GM19099 (cell line): ENCODE data around the gene U2AF2.

Source experiments
- POLR2A ChIP-seq: IDR thresholded peaks from 3 replicates; pipeline ENCODE4 v1.6.1; 2011; ENCODE audit warnings: low read depth; ENCODE audit not compliant: insufficient read length; ENCODE audit errors: extremely low read depth

Gene U2AF2

DNA sequence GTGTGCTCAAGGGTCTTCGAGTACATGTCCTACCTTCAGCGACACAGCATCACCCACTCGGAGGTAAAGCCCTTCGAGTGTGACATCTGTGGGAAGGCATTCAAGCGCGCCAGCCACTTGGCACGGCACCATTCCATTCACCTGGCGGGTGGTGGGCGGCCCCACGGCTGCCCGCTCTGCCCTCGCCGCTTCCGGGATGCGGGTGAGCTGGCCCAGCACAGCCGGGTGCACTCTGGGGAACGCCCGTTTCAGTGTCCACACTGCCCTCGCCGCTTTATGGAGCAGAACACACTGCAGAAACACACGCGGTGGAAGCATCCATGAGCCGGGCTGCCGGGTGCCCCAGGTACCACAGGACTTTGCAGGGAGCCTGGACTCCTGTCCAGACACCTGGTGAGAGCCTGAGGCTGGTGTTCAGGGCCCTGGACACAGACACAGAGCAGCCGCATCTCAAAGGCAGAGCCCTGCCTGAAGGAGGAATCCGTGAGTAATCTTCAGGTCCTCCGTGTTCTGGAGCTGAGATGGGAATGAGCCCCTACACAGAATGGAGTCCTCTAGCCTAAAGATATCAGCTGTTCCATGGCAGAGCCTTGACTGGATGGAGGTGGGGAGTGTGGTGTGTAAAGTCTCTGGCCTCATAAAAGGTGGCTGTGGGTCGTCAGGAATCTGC, 9.9 kb upstream of the U2AF2 start:
- no peak for TF ChIP-seq POLR2A

DNA sequence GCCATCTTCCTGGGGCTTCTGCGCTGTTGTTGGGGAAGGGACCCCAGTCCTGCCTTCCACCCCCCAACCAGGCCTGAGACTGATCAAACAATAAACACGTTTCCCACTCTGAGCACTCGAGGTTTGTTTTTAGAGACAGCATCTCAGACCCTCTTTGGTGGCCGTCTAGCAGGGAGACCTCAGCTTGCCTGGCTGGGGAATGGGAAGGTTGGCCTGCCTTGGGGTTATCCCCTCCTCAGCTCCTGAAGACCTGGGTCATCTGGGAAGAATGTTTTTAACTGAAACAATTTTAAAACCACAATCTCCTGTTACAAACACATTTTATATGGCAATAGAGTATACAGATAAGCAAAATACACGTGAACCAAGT, 9.3 kb upstream of the U2AF2 start:
- TF ChIP-seq POLR2A, result no peak

DNA sequence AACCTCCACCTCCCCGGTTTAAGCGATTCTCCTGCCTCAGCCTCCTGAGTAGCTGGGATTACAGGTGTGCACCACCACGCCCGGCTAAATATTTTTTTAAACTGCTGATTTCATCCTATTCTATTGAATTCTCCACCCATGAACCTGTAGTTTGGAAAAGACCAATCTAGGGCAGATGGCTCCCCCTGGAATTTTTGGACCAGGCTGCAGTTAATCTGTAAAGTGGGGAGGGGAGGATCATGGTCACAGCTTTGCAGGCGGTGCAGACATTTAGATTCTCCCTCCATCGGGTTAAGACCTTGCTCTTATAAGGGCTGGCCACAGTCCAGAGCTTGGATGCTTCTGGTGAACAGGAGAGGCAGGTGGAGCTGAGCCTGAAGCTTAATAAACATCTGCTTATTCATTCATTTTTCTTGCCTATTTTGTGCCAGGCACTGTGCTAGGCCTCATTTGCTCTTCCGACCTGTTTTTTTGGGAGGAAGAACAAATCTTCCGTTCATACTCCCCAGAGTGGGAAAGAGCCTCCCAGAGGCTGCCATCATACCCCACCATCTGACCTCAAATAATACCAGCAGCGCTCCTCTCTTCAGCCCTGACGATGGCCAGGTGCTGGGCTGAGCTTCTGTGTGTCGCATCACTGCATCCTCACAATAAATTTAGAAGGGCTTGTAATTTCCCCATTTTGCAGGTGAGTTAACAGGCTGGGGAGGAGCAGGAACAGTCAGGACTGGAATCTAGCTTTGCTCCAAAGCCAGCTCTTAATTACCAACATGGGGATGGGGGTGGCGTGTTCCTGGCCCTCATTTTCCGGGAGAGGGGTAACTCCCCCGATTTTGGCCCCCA, 7.7 kb upstream of the U2AF2 start:
- no peak for TF ChIP-seq POLR2A

DNA sequence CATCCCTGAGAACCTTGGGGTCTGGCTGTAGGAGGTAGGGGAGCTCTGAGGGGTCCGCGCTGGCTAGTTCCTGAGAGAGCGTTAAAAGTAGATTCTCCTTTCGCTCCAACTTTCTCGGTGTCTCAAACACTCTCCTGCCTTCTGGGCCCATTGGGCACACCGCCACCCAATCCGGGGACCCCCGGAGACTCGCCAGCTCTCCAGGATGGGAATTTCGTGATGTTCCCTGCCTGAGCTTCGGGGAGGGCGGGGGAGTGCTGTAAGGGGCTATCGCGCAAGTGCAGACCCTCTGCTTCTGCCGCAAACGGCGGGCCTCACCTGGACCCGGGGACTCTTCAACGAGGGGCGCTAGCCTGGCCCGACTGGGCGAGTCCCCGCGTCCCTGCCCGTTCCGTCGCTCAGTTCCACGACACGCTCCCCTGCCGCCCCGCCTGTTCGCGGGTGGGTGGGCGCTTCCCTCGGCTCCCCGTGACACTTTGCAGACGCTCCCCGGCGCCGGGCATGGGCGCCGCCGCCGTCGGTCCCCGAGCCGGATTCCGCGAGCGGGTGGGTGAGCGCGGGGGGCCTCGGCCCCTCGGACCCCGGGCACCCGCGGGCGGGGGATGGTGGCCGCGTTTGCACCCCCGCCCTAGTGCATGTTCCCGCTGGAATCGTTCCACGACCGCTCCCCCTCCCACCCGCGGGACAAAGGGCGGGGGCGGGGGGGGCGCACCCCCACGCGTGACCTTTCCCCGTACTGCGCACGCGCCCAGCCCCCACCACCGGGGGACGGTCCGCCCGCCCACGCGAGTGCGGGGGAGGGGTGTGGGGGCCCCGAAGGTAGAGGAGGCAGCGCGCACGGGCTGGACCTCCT, 6.9 kb upstream of the U2AF2 start, which contains the start of gene CCDC106:
Gene CCDC106 (plus strand): TSS at position 481 of the 853 bp plus-strand sequence. CDS start 835 bp downstream, outside the sequence.
- TF ChIP-seq POLR2A, result peak; percentile 53

DNA sequence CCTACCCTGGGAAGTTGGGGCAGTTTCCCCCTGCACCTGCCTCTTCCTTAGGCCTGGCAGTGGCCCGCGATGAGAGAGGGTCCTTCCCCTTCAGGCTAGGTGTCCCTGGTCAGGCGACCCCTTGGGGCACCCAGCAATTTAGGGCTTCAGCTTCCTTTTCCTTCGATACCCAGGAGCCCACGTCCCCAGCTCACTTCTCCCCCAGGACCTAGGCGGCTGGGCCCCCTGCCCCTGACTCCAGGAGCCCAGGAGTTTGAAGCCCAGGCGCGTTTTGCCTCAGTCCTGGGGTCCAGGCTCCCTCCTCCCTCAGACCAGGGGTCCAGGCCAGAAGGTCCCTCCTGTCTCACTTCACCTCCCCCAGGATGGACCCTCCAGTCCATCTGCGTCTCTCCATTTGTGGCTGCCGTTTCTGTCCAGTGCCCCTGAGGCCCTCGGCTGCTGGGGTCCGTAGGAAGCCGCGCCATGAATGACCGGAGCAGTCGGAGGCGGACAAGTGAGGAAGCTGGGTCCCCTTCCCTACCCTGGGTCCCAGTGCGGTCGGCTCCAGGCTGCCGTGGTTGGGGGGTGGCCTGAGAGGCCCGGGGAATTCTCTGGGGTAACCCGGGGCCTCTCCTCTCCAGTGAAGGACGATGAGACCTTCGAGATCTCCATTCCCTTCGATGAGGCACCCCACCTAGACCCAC, 6.1 kb upstream of the U2AF2 start:
- no peak for TF ChIP-seq POLR2A

DNA sequence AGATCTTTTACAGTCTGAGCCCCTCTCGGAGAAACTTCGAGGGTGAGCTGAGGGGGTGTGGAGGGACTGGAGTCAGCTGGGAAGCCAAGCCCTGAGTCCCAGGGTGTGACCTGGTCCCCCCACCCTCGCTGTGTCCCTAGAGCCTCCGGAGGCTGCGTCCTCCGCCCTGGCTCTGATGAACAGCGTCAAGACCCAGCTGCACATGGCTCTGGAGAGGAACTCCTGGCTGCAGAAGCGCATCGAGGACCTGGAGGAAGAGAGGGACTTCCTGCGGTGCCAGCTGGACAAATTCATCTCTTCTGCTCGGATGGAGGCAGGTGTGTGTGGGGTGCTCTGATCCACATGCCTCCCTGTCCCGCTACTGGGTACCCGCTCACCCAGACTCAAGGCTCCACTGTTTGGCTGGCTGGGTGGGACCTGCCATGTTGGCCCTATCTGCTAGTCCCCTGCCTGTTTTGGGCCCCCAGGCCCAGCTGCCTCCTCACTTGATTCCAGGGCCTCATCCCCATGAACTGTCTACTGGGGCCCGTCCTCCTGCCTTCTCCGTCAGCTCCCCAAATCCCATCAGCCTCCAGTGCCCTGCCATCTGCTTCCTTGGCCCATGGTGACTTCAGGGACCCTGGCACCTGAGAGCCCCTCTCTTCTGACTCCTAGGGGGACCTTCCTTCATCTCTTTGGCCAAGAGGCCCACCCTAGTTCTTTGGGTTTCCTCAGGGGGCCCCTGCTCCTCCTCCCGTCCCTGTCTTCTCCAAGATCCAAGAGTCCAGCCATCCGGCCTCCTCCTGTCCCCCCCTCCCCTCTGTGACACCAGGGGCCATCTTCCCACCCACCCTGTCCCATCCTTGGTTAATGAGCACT, 5.3 kb upstream of the U2AF2 start:
- no peak for TF ChIP-seq POLR2A

DNA sequence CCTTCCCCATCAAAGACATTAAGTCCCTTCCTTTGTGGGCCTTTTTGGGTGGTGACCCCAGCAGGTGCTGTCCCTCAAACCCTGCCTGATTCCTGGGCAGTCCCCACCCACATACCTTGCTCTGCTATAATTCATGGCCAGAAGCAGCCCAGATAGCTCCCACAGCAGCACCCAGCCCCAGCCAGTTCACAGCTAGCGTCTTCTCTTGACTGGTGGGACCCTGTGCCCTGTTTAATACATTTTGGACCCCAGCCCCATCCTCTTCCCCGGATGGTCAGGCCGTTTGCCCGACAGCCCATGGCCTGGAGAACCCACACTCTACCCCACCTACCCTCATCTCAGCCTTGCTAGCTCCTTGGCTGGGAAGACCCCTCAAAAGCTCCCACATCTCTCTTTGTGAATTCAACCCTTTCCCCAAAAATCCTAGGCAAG, 4.7 kb upstream of the U2AF2 start:
- TF ChIP-seq POLR2A, result no peak

DNA sequence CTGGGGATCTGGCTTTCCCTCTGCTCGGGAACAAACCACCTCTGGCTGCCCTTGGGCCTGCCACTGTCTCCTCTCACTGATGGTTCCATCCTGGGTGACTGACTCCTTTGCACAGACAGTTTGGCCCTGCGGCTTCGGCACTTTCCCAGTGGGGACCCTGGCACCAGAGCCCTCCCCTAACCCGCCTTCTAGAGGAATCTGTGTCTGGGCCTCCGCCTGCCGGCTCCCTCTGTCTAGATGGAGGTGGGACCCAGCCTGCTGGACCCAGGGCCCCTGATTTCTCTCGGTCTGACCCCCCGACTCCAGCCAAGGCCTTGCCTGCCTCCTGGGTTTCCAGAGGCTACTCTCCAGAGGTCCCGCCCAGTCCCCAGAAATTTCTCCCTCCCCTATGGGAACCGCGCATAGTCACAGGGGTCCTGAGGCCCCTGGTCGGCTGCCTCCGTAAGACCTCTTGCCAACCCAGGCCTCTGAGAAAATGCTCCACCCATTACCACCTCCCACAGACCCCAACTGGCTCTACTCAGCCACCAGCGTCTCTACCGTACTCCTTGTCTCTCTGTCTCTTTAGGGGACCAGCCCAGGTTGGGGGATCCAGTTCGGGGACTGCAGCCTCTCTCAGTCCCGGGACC, 4.1 kb upstream of the U2AF2 start:
- no peak for TF ChIP-seq POLR2A

DNA sequence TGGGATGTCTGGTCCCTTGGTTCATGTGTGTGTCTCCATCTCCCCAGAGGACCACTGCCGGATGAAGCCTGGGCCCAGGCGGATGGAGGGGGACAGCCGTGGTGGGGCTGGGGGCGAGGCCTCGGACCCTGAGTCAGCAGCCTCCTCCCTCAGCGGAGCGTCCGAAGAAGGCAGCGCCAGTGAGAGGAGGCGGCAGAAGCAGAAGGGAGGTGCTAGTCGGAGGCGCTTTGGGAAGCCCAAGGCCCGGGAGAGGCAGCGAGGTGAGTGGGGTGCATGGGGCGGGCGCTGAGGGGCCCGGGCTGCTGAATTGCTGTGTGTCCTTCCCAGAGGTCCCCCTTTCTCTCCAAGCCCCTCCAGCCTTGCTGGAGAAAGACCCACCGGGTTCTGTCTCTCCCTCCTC, 3.6 kb upstream of the U2AF2 start:
- TF ChIP-seq POLR2A, result no peak

DNA sequence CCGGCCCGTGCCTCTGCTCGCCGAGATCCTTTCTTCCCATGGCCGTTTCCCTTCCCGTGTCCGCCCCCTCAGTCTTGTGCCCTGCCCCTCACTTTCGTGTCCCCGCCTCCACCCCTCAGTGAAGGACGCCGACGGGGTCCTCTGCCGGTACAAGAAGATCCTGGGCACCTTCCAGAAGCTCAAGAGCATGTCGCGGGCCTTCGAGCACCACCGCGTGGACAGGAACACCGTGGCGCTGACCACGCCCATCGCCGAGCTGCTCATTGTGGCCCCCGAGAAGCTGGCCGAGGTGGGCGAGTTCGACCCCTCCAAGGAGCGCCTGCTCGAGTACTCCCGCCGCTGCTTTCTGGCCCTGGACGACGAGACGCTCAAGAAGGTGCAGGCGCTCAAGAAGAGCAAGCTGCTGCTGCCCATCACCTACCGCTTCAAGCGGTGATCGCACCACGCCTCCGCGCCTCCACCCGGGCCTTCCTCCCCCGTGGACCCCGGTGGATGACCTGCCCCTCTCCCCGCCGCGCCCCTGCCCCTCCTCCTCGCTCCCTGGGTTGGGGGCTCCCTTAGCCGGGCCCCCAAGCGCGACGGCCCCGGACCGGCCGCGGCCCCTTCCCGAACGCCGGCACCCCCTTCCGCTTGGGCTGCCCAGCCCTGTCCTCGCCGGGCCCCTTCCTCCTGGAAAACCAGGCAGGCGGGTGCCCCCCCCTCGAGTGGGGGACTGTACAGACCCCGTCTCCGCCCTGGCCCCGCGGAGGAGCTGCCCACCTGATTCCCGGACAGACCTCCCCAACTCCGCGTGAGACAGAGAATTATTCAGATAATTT, 2.3 kb upstream of the U2AF2 start:
- TF ChIP-seq POLR2A, result no peak

DNA sequence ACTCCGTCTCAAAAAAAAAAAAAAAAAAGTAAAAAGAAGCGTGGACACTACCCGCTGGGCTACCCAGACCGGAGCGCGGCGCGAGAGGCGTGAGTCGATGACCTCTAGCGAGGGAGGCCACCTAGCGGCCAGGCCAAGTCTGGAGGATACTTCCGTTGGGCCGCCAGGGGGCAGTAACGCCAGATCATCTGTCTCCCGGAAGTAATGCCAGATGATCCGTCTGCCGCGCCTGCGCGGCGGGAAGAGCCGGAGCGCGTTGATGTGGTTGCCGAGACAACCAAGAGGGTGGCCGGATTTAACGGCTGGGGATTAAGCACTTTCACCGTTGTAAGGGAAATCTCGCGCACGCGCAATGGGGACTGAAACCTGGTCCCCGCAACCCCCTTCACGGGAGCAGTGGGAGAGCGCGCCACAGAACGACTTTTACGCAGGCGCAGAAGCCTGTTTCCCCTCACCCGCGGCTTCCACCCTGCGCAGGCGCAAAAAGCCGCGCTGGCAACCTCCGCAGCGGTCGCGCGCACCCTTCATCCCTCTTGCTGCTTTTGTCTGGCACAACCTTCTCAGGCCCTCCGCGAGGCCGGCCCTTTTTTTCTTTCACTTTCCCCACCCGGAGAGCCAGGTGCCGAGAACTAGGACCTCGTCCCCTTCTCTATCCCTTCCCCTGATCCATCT, 1.0 kb upstream of the U2AF2 start:
- TF ChIP-seq POLR2A, result peak; percentile 92

DNA sequence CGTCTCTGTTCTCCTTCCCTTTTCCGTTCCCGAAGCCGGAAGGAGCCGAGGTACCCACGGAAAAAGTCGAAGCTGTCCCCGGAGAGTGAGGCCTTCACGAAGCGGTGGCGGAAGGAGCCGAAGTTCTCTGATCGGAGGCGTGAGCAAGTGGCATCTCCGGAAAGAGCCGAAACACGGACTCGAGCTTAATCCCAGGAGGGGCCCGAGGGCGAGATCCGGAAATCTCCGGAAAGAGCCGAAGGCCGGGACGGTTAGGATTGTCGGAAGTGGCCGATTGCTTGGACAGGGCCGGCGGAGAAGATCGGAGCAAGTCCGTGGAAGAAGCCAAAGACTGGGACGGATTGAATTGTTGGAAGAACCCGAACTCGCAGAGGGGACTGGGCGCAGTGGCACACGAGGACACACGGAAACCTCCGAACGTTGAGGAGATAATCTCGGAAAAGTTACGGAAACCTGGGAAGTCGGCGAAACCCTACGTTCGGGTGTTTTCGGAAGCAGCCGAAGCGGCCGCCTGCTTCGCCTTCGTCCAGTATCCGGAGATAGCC, 440 bp upstream of the U2AF2 start:
- no peak for TF ChIP-seq POLR2A
